GM12891 (cell line): ENCODE results near the gene CABP7.

Experiments used
- DNase-seq: peaks from one replicate; pipeline ENCODE4 v3.0.0; 2011; ENCODE audit warnings: low spot score; ENCODE audit not compliant: insufficient read length
- FAIRE-seq: peaks from 2 replicates; lab custom pipeline; 2011; peaks lifted over from hg19 to GRCh38; lab: Jason Lieb, UNC
- PAX5 ChIP-seq: IDR thresholded peaks from 2 replicates; pipeline ENCODE4 v1.6.1; 2011; ENCODE audit warnings: low read length, moderate library complexity, mild to moderate bottlenecking; ENCODE audit not compliant: insufficient read depth, severe bottlenecking
- POLR2A ChIP-seq: IDR thresholded peaks from 2 replicates; pipeline ENCODE4 v1.6.1; 2011; ENCODE audit warnings: low read depth, low read length, control low read depth
- POLR2AphosphoS5 ChIP-seq: IDR thresholded peaks from 2 replicates; pipeline ENCODE4 v1.6.1; 2011; ENCODE audit warnings: low read depth, low read length, control low read depth
- POU2F2 ChIP-seq: IDR thresholded peaks from 2 replicates; pipeline ENCODE4 v1.6.1; 2011; ENCODE audit warnings: low read depth, mild to moderate bottlenecking, control low read depth, low read length, moderate library complexity
- SPI1 ChIP-seq: IDR thresholded peaks from 2 replicates; pipeline ENCODE4 v1.6.1; 2011; ENCODE audit warnings: low read depth, low read length, control low read depth
- TAF1 ChIP-seq: IDR thresholded peaks from 2 replicates; pipeline ENCODE4 v1.6.1; 2011; ENCODE audit warnings: low read depth, low read length, control low read depth

The CABP7 gene

DNA sequence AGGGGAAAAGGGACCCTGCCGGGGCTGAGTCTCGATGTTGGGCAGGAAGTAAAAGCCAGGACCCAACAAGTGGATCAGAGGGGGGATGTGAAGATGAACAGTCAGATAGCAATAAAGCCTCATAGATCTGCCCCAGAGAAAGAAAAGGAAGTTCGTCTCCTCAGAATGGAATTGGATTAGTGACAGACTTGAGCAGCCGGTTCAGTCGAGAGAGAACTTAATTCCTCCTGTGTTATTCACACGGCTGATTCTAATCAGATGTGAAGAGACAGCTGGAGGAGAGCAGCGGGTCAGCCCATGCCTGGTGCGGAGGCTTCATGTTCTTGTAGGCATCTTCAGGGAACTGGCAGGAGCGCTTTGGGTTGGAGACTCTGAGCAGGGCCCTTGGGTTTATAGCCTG, 29.3 kb upstream of the CABP7 start:
- FAIRE-seq (no peak), DNase-seq (no peak)
- no peak for TF ChIP-seq SPI1
- TF ChIP-seq TAF1 = no peak
- TF ChIP-seq POLR2A = no peak
- no peak for TF ChIP-seq POU2F2
- TF ChIP-seq PAX5 = no peak
- TF ChIP-seq POLR2AphosphoS5 = no peak

- DNase-seq = no peak
- TF ChIP-seq POLR2AphosphoS5 (no peak), SPI1 (no peak), POU2F2 (no peak), TAF1 (no peak), POLR2A (no peak), PAX5 (no peak)
- FAIRE-seq = no peak
Observed at GRCh38 chr22:29691636-29692326, 28.0 kb upstream of the CABP7 start.

GRCh38 chr22:29692327-29692640, 27.5 kb upstream of the CABP7 start:
- TF ChIP-seq PAX5 = no peak
- TF ChIP-seq POLR2A = no peak
- TF ChIP-seq POLR2AphosphoS5 = no peak
- no peak for TF ChIP-seq SPI1
- TF ChIP-seq POU2F2 = no peak
- no peak for TF ChIP-seq TAF1
- DNase-seq = no peak
- FAIRE-seq = no peak

GRCh38 chr22:29693161-29693560, 26.6 kb upstream of the CABP7 start:
- no peak for FAIRE-seq

GRCh38 chr22:29693671-29694070, 26.1 kb upstream of the CABP7 start:
- FAIRE-seq (no peak), DNase-seq (no peak)
- TF ChIP-seq TAF1 = no peak
- no peak for TF ChIP-seq PAX5
- TF ChIP-seq SPI1 = no peak
- TF ChIP-seq POLR2A = no peak
- TF ChIP-seq POLR2AphosphoS5 = no peak
- no peak for TF ChIP-seq POU2F2

More at GRCh38 chr22:29693161-29693560, 26.6 kb upstream of the CABP7 start:
- DNase-seq = no peak
- no peak for TF ChIP-seq POLR2AphosphoS5

- FAIRE-seq = no peak
- no peak for TF ChIP-seq PAX5
- TF ChIP-seq TAF1 = no peak
- TF ChIP-seq POLR2A = no peak
- TF ChIP-seq SPI1 = no peak
- no peak for TF ChIP-seq POLR2AphosphoS5
- no peak for TF ChIP-seq POU2F2
- no peak for DNase-seq
Observed at GRCh38 chr22:29695129-29695926, 24.5 kb upstream of the CABP7 start.

- TF ChIP-seq POLR2A (no peak), PAX5 (no peak), SPI1 (no peak), POLR2AphosphoS5 (no peak), TAF1 (no peak), POU2F2 (no peak)
- DNase-seq = no peak
- no peak for FAIRE-seq
Observed at GRCh38 chr22:29697853-29698598, 21.8 kb upstream of the CABP7 start.

DNA sequence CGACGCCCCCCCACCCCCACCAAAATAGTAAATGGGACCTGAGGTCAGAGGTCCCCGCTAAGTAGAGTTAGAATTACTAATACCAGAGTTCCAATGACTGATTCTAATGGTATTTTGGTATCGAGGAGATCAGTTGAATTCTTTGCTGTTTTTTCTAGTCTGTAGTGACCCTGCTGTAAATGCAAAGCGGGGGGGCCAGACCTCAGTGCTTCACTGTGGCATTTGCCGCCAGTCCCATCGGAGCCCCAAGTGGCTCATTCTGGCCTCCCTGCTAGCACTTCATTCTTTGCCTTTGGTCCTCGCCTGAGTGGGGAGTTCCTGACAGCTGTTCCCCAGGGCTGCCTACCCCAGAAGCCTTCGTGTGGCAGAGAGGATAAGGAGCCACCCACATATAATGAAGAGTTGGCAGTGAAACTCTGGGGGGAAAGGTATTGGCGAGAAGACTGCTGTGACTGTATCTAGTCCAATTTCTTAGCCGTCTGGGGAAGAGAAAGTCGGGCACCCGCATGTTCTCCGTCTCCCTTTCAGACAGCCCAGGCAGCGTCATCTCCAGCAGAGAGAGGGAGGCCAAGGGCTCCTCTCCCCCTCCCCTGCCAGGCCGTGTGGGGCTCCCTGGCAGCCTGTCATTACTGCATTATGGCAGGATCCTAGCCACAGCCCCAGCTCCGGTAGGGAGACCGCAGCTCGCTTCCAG, 19.4 kb upstream of the CABP7 start:
- no peak for DNase-seq
- TF ChIP-seq POLR2A = no peak
- TF ChIP-seq POU2F2 = no peak
- FAIRE-seq = no peak

GRCh38 chr22:29700900-29701154, 19.0 kb upstream of the CABP7 start:
- FAIRE-seq (no peak), DNase-seq (no peak)
- TF ChIP-seq POU2F2 = no peak
- TF ChIP-seq SPI1 = no peak
- no peak for TF ChIP-seq TAF1
- no peak for TF ChIP-seq PAX5
- no peak for TF ChIP-seq POLR2AphosphoS5
- no peak for TF ChIP-seq POLR2A
